AG09309 (cell line): ENCODE results near the gene VPS8.

Source experiments
- DNase-seq: peaks from one replicate; pipeline ENCODE4 v3.0.0-alpha.2; 2010; ENCODE audit warnings: low read depth
- H3K4me3 ChIP-seq: 2 replicates; pipeline ENCODE4 v1.5.1; 2011; ENCODE audit warnings: mild to moderate bottlenecking, low read depth, low read length, moderate library complexity; ENCODE audit not compliant: control insufficient read depth
- CTCF ChIP-seq: IDR thresholded peaks from 2 replicates; pipeline ENCODE4 v1.5.1; 2011; ENCODE audit warnings: mild to moderate bottlenecking, low read depth, low read length, inconsistent platforms; ENCODE audit not compliant: insufficient read depth, control insufficient read depth; ENCODE audit errors: missing control alignments

The VPS8 gene, protein sequence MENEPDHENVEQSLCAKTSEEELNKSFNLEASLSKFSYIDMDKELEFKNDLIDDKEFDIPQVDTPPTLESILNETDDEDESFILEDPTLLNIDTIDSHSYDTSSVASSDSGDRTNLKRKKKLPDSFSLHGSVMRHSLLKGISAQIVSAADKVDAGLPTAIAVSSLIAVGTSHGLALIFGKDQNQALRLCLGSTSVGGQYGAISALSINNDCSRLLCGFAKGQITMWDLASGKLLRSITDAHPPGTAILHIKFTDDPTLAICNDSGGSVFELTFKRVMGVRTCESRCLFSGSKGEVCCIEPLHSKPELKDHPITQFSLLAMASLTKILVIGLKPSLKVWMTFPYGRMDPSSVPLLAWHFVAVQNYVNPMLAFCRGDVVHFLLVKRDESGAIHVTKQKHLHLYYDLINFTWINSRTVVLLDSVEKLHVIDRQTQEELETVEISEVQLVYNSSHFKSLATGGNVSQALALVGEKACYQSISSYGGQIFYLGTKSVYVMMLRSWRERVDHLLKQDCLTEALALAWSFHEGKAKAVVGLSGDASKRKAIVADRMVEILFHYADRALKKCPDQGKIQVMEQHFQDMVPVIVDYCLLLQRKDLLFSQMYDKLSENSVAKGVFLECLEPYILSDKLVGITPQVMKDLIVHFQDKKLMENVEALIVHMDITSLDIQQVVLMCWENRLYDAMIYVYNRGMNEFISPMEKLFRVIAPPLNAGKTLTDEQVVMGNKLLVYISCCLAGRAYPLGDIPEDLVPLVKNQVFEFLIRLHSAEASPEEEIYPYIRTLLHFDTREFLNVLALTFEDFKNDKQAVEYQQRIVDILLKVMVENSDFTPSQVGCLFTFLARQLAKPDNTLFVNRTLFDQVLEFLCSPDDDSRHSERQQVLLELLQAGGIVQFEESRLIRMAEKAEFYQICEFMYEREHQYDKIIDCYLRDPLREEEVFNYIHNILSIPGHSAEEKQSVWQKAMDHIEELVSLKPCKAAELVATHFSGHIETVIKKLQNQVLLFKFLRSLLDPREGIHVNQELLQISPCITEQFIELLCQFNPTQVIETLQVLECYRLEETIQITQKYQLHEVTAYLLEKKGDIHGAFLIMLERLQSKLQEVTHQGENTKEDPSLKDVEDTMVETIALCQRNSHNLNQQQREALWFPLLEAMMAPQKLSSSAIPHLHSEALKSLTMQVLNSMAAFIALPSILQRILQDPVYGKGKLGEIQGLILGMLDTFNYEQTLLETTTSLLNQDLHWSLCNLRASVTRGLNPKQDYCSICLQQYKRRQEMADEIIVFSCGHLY (N-terminal part only)

GRCh38 chr3:184811999-184812661 lies at the start of gene VPS8:
Gene VPS8 (plus strand): TSS chr3:184812166. CDS start chr3:184824633, 12,467 bp downstream.
- peak; percentile 60 for TF ChIP-seq CTCF
- DNase-seq: peak; percentile 72
- peak within 1 kb of the TSS; percentile 99 for H3K4me3 ChIP-seq

GRCh38 chr3:184764191-184764590 lies 47.8 kb upstream of the VPS8 start:
- no peak overlapping the region for H3K4me3 ChIP-seq
- no peak for TF ChIP-seq CTCF
- DNase-seq: no peak

- no peak for TF ChIP-seq CTCF
- no peak overlapping the region for H3K4me3 ChIP-seq
- DNase-seq: no peak
Measured at GRCh38 chr3:184765047-184765729, 46.8 kb upstream of the VPS8 start.

GRCh38 chr3:184765730-184766074 lies 46.3 kb upstream of the VPS8 start:
- H3K4me3 ChIP-seq: no peak overlapping the region
- TF ChIP-seq CTCF: no peak
- no peak for DNase-seq

- TF ChIP-seq CTCF: no peak
- DNase-seq: no peak
- no peak overlapping the region for H3K4me3 ChIP-seq
Measured at GRCh38 chr3:184766555-184767261, 45.3 kb upstream of the VPS8 start.
